ENCODE data around the gene PILRA. TPM values are rescaled to one million over a fixed set of nuclear protein-coding genes. Genes with fewer than 3 reads are reported as not detected.
A peak's percentile ranks its signal among the peaks of the same experiment; 100 is the strongest.

PILRA gene
- total RNA-seq, 2 donors from 2014 or later: 2.1 to 12.8 TPM

GRCh38 chr7:100398239-100398638 lies 25.0 kb downstream of the PILRA start:
- Histone ChIP-seq H3K4me1 (ENCODE audit: control insufficient read depth, insufficient read depth, low read length) (no peaks in the 10 kb centered on the region), H3K9ac (ENCODE audit: extremely low read depth, low read length, poor library complexity, severe bottlenecking) (no peak overlapping the region), H3K27ac (ENCODE audit: low read depth, low read length) (no peak overlapping the region), H3K9me3 (ENCODE audit: control insufficient read depth, low read length) (no peaks in the 10 kb centered on the region), H3K36me3 (ENCODE audit: control insufficient read depth, insufficient read depth, low read length) (no peaks in the 10 kb centered on the region), H3K27me3 (ENCODE audit: control insufficient read depth, insufficient read depth, low read length, poor library complexity, severe bottlenecking) (no peaks in the 10 kb centered on the region), H3K4me3 (ENCODE audit: low read length) (no peak overlapping the region)
- H3K4me1 Mint-ChIP-seq: peaks cover 6% of the 10 kb centered on the region
- no peak for DNase-seq
- TF ChIP-seq, protein P1, sequence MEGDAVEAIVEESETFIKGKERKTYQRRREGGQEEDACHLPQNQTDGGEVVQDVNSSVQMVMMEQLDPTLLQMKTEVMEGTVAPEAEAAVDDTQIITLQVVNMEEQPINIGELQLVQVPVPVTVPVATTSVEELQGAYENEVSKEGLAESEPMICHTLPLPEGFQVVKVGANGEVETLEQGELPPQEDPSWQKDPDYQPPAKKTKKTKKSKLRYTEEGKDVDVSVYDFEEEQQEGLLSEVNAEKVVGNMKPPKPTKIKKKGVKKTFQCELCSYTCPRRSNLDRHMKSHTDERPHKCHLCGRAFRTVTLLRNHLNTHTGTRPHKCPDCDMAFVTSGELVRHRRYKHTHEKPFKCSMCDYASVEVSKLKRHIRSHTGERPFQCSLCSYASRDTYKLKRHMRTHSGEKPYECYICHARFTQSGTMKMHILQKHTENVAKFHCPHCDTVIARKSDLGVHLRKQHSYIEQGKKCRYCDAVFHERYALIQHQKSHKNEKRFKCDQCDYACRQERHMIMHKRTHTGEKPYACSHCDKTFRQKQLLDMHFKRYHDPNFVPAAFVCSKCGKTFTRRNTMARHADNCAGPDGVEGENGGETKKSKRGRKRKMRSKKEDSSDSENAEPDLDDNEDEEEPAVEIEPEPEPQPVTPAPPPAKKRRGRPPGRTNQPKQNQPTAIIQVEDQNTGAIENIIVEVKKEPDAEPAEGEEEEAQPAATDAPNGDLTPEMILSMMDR (conservative IDR thresholded peaks at IDR 0.05): no peak
- no peaks in the 10 kb centered on the region for H3K36me3 Mint-ChIP-seq (ENCODE audit: low read depth)
- H3K27ac Mint-ChIP-seq: no peak overlapping the region
- no peaks in the 10 kb centered on the region for H3K9me3 Mint-ChIP-seq
- WGBS, 2 experiments (ENCODE audit: insufficient coverage in 1 of 2, insufficient read length in 1 of 2): 67 to 73% methylated on average over 1 to 2 of the region's 2 CpGs
- peaks cover 30% of the 10 kb centered on the region for H3K27me3 Mint-ChIP-seq (ENCODE audit: insufficient read depth)
- no peak overlapping the region for H3K4me3 Mint-ChIP-seq

DNA sequence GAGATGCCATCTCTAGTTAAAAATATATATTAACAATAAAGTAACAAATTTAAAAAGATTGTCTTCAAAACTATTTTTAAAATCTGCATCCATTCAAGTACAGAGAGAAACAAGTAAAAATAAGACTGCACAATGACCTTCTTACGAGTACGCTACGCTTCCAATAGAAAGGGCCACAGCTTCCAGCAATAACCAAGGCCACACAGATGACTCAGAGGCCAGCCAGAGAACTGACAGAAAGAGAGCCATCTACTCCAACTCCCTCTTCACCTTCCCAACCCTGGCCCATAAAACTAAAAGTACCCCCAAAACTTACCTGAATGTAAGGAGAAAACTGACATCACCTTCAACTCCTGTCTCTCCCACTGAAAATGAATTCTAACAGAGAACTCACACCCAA lies 26.8 kb downstream of the PILRA start:
- Mint-ChIP-seq H3K4me1 (no peaks in the 10 kb centered on the region), H3K9me3 (no peaks in the 10 kb centered on the region), H3K4me3 (no peak overlapping the region), H3K27ac (no peak overlapping the region), H3K27me3 (ENCODE audit: insufficient read depth) (peaks cover 39% of the 10 kb centered on the region), H3K36me3 (ENCODE audit: low read depth) (no peaks in the 10 kb centered on the region)
- H3K4me1 ChIP-seq (ENCODE audit: control insufficient read depth, insufficient read depth, low read length): no peaks in the 10 kb centered on the region
- H3K9me3 ChIP-seq (ENCODE audit: control insufficient read depth, low read length): no peaks in the 10 kb centered on the region
- DNase-seq: no peak
- no peak overlapping the region for H3K4me3 ChIP-seq (ENCODE audit: low read length)
- H3K27ac ChIP-seq (ENCODE audit: low read depth, low read length): no peak overlapping the region
- WGBS, 2 experiments (ENCODE audit: insufficient coverage in 1 of 2, insufficient read length in 1 of 2): 99 to 100% methylated on average over 2 to 3 of the region's 3 CpGs
- TF ChIP-seq, protein P1 (conservative IDR thresholded peaks at IDR 0.05): no peak
- H3K27me3 ChIP-seq (ENCODE audit: control insufficient read depth, insufficient read depth, low read length, poor library complexity, severe bottlenecking): no peaks in the 10 kb centered on the region
- no peaks in the 10 kb centered on the region for H3K36me3 ChIP-seq (ENCODE audit: control insufficient read depth, insufficient read depth, low read length)
- no peak overlapping the region for H3K9ac ChIP-seq (ENCODE audit: extremely low read depth, low read length, poor library complexity, severe bottlenecking)

- no peaks in the 10 kb centered on the region for H3K36me3 ChIP-seq (ENCODE audit: control insufficient read depth, insufficient read depth, low read length)
- no peaks in the 10 kb centered on the region for H3K9me3 ChIP-seq (ENCODE audit: control insufficient read depth, low read length)
- no peak overlapping the region for H3K4me3 ChIP-seq (ENCODE audit: low read length)
- H3K36me3 Mint-ChIP-seq (ENCODE audit: low read depth): no peaks in the 10 kb centered on the region
- no peaks in the 10 kb centered on the region for H3K9me3 Mint-ChIP-seq
- H3K27me3 Mint-ChIP-seq (ENCODE audit: insufficient read depth): peaks cover 38% of the 10 kb centered on the region
- H3K4me3 Mint-ChIP-seq: no peak overlapping the region
- peak overlapping the region; percentile 33 for H3K27ac Mint-ChIP-seq
- H3K27ac ChIP-seq (ENCODE audit: low read depth, low read length): no peak overlapping the region
- no peak overlapping the region for H3K9ac ChIP-seq (ENCODE audit: extremely low read depth, low read length, poor library complexity, severe bottlenecking)
- no peaks in the 10 kb centered on the region for H3K27me3 ChIP-seq (ENCODE audit: control insufficient read depth, insufficient read depth, low read length, poor library complexity, severe bottlenecking)
- WGBS, 2 experiments (ENCODE audit: insufficient coverage in 1 of 2, insufficient read length in 1 of 2): 63 to 81% methylated on average over 6 to 11 of the region's 11 CpGs
- DNase-seq: peak; percentile 88
- no peaks in the 10 kb centered on the region for H3K4me1 ChIP-seq (ENCODE audit: control insufficient read depth, insufficient read depth, low read length)
- TF ChIP-seq, protein P1 (conservative IDR thresholded peaks at IDR 0.05): peak; percentile 70
- no peaks in the 10 kb centered on the region for H3K4me1 Mint-ChIP-seq
These were observed 27.4 kb downstream of the PILRA start for GRCh38 chr7:100400656-100401055.
